Measurements from ENCODE around the gene GFOD1.
A peak's percentile ranks its signal among the peaks of the same experiment; 100 is the strongest.
"Not testable (repeated sequence)": the region's sequence is repeated elsewhere in the genome, so short reads cannot be mapped to it uniquely, and the experiment has no call there.

The GFOD1 gene

GRCh38 chr6:13511913-13512717 lies 24.7 kb upstream of the GFOD1 start:
- FAIRE-seq (no peak), DNase-seq (ENCODE audit: low spot score) (no peak)

- not testable (repeated sequence) for FAIRE-seq
Measured at GRCh38 chr6:13511141-13511571, 23.8 kb upstream of the GFOD1 start.

GRCh38 chr6:13510433-13510832 lies 23.0 kb upstream of the GFOD1 start:
- not testable (repeated sequence) for DNase-seq (ENCODE audit: low spot score); FAIRE-seq

More at GRCh38 chr6:13511141-13511571, 23.8 kb upstream of the GFOD1 start:
- not testable (repeated sequence) for DNase-seq (ENCODE audit: low spot score)

DNA sequence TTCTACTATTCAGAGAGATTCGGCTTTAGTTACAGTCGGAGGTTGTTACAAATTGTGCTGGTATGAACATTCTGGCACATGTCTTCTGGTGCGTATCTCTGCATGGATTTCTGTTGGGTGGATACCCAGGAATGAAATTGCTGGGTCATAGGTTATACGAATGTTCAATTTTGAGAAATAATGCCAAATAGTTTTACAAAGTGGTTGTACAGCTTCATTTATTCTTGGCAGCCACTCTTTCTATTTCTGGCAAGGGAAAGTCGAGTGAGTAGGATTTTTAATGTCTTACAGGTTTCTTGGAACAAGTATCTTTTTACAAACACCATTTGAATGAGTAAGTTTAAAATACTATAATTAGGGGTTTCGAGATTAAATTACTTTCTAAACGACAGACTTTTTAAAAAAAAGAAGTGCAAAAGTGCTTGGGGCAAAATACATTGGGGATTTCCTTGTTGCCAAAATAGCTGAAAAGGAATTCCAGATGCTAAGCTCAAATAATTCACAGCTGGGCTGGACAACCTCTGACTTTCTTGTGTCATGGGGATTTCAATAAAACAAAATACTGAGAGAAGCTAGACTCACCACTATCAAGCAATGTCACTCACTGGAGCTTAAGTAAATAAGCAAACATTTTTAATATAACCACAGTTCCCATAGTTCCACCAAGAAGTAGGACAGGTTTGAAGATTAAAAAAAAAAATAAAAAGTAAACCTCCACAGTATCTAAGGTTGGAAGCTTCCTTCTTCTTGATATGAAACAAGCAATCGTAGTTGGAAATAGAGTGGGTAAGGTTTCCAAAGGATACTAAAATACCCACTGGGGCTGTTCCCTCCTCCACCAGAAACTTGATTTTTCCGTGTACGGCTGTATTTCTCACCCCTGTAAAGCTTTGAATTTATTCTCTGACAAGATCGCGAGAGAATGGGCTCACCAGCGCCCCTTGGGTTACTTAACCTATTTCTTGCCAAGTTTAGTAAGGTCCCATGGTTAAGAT lies 21.6 kb upstream of the GFOD1 start:
- FAIRE-seq (no peak), DNase-seq (ENCODE audit: low spot score) (no peak)

- DNase-seq (ENCODE audit: low spot score): no peak
- no peak for FAIRE-seq
Measured at GRCh38 chr6:13507306-13507860, 20.0 kb upstream of the GFOD1 start.

- DNase-seq (ENCODE audit: low spot score) (no peak), FAIRE-seq (no peak)
Measured at GRCh38 chr6:13505345-13505734, 17.9 kb upstream of the GFOD1 start.

DNA sequence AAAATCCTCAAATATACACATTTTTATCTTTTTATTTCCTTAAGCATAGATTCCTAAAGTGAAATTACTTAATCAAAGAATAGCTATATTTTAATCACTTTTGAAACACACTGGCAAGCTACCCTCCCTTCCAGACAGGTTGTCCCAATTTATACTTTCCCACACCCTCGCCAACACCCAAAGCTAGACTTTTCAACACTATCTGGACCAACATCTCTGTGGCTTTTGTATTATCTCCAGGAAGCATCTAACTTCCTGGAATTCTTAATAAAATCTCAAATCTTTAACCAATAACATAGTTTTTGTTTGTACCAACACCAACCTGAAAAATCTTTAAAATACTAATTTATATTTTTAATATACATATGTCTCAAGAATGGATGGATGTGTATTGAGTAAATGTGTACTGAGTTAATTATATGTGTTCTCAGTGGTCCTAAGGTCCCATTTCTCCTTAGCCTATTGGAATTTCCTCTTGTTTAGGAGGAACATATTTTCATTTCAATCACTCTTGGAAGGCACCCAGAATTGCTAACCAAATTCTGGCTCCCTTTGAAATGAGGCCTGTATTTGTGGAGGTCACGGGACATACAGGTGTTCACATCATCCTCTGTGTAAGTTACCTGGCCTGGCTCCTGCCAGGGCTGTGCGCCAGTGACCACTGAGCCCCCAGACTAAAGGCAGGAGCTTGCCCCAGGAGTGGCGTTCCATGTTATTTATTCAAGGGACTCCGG lies 17.4 kb upstream of the GFOD1 start:
- DNase-seq (ENCODE audit: low spot score) (no peak), FAIRE-seq (no peak)

- FAIRE-seq (no peak), DNase-seq (ENCODE audit: low spot score) (no peak)
Measured at GRCh38 chr6:13500915-13501314, 13.5 kb upstream of the GFOD1 start.

GRCh38 chr6:13500264-13500663 lies 12.9 kb upstream of the GFOD1 start:
- FAIRE-seq (no peak), DNase-seq (ENCODE audit: low spot score) (no peak)

GRCh38 chr6:13496513-13497190 lies 9.3 kb upstream of the GFOD1 start:
- no peak for FAIRE-seq
- peak; percentile 44 for DNase-seq (ENCODE audit: low spot score)

GRCh38 chr6:13495818-13496217 lies 8.4 kb upstream of the GFOD1 start:
- FAIRE-seq (no peak), DNase-seq (ENCODE audit: low spot score) (no peak)

DNA sequence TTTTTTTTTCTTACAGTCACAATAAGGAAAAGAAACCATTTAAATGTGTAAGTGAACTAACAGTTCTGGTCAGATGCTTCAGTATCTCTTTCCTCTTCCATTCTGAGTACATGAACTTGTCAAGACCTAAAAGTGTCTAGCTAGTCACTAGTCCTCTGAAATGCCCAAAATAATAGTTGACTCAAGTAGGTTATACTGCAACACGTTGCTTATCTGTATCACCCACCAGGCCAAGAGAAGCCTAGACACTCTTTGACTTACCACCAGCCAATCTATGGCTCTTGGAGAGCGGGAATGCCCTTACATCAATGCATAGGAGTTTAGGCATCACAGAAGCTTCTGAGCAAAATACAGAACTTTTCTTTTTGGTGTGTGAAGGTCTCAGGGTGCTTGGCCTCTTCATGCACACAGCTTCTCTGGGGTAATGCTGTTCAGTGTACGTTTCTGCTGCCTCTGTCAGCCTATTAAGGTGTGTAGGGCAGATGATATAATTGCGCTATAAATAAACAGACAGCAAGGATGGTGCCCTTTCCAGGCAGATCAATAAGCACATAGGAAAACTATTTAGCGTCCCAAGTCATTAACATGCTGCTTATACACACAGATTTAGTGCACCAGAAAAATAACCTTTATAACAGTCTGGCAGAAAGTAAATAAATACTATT lies 7.8 kb upstream of the GFOD1 start:
- FAIRE-seq (no peak), DNase-seq (ENCODE audit: low spot score) (no peak)

- FAIRE-seq: no peak
Measured at GRCh38 chr6:13494137-13494536, 6.7 kb upstream of the GFOD1 start.

GRCh38 chr6:13493147-13493546 lies 5.7 kb upstream of the GFOD1 start:
- DNase-seq (ENCODE audit: low spot score): no peak
- FAIRE-seq: no peak

More at GRCh38 chr6:13494137-13494536, 6.7 kb upstream of the GFOD1 start:
- DNase-seq (ENCODE audit: low spot score): no peak

- FAIRE-seq: no peak
- DNase-seq (ENCODE audit: low spot score): no peak
Measured at GRCh38 chr6:13492357-13492756, 5.0 kb upstream of the GFOD1 start.

DNA sequence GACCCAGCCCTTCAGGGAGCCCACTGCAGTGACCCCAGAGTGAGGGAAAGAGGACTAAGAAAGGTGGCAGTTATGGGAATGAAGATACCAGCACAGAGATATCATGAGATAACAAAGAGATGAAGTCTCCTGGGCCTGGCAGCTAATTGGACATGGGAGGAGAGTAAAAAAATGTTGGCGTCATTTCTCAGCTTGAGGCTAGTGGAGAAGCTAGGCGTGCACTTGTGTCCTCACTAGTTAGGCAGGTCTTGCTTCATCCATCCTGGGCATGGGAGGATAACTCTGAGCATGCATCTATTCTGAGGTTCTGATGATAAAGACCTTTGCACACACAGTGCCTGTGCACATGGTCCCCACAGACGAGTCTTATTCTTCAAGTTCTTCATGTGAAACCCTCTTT lies 4.1 kb upstream of the GFOD1 start:
- FAIRE-seq (no peak), DNase-seq (ENCODE audit: low spot score) (no peak)

GRCh38 chr6:13490402-13490801 lies 3.0 kb upstream of the GFOD1 start:
- FAIRE-seq: no peak
- no peak for DNase-seq (ENCODE audit: low spot score)

DNA sequence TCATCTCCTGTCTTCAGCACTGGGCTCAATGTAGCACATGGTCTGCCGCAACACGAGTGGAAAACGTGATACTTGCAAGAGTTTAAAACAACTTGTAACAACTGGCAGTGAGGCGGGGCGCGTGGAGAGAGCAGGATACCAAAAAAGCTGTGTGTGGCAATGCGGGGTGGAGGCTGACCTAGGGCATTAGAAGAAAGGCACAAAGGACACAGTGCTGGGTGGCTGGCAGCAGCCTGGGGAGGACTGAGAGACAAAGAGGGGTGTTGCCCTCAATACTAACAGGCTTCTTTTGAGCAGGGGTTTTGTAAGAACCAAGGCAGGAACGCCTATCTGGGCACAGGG lies 1.5 kb upstream of the GFOD1 start:
- FAIRE-seq: no peak

GRCh38 chr6:13488015-13488895 lies 855 bp upstream of the GFOD1 start:
- FAIRE-seq (no peak), DNase-seq (ENCODE audit: low spot score) (no peak)

More for the DNA sequence above, 1.5 kb upstream of the GFOD1 start:
- no peak for DNase-seq (ENCODE audit: low spot score)
